ENCODE measurements around the gene BRD7. TPM values are rescaled to one million over a fixed set of nuclear protein-coding genes. Genes with fewer than 3 reads are reported as not detected.
A peak's percentile ranks its signal among the peaks of the same experiment; 100 is the strongest.
"Not testable (repeated sequence)": the region's sequence is repeated elsewhere in the genome, so short reads cannot be mapped to it uniquely, and the experiment has no call there.

Gene BRD7
- total RNA-seq, 2 experiments from 2014 or later: 96.7 to 101 TPM

DNA sequence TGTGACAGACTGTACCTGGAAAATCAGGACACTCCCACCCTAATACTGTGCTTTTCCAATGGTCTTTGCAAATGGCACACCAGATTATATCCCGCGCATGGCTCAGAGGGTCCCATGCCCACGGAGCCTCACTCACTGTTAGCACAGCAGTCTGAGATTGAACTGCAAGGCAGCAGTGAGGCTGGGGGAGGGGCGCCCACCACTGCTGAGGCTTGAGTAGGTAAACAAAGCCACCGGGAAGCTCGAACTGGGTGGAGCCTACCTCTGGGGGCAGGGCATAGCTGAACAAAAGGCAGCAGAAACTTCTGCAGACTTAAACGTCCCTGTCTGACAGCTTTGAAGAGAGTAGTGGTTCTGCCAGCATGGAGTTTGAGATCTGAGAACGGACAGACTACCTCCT, 25.2 kb downstream of the BRD7 start:
- peaks cover 54% of the 10 kb centered on the region for H3K36me3 Mint-ChIP-seq (ENCODE audit: low read depth)
- intact Hi-C loops (cut with micrococcal nuclease); DNase-seq; H3K4me3 Mint-ChIP-seq; H3K27me3 Mint-ChIP-seq (ENCODE audit: low read depth); H3K9me3 Mint-ChIP-seq; H3K27ac Mint-ChIP-seq: not testable (repeated sequence)
- H3K4me1 Mint-ChIP-seq (ENCODE audit: low read depth): peaks cover 22% of the 10 kb centered on the region
- CTCF ChIA-PET: interaction anchor here (0.9 to 1.7 kb wide), 3 partner anchors 11 to 16 kb away, joined by 3 to 11 read pairs (median 5); no protein-coding TSS in a partner anchor

DNA sequence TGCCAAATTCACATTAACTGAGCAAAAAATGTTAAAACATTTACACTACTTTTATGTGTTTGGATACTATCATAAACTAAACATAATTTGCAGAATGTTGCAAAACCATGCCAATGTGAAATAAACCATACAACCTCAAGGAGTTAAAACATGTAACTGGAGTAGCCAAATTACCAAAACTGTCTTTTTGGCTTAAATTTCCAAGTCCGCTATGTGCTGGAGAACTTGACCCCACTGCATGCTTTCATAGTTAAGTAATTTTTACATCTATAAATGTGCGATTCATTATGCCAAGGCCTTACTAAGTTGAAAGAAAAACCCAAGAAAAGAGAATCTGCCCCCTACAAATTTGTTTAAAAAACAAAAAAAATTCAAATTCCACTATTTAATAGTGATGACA, 28.2 kb downstream of the BRD7 start:
- Mint-ChIP-seq H3K27ac (no peak overlapping the region), H3K9me3 (no peaks in the 10 kb centered on the region), H3K27me3 (ENCODE audit: low read depth) (no peaks in the 10 kb centered on the region), H3K36me3 (ENCODE audit: low read depth) (peaks cover 39% of the 10 kb centered on the region), H3K4me3 (no peak overlapping the region), H3K4me1 (ENCODE audit: low read depth) (peaks cover 41% of the 10 kb centered on the region)
- DNase-seq: no peak
- CTCF ChIA-PET: interaction anchor here (0.6 to 1.9 kb wide), 2 partner anchors 9 to 15 kb away, joined by 3 to 16 read pairs; no protein-coding TSS in a partner anchor
- intact Hi-C loops (cut with micrococcal nuclease): no loop called here

DNA sequence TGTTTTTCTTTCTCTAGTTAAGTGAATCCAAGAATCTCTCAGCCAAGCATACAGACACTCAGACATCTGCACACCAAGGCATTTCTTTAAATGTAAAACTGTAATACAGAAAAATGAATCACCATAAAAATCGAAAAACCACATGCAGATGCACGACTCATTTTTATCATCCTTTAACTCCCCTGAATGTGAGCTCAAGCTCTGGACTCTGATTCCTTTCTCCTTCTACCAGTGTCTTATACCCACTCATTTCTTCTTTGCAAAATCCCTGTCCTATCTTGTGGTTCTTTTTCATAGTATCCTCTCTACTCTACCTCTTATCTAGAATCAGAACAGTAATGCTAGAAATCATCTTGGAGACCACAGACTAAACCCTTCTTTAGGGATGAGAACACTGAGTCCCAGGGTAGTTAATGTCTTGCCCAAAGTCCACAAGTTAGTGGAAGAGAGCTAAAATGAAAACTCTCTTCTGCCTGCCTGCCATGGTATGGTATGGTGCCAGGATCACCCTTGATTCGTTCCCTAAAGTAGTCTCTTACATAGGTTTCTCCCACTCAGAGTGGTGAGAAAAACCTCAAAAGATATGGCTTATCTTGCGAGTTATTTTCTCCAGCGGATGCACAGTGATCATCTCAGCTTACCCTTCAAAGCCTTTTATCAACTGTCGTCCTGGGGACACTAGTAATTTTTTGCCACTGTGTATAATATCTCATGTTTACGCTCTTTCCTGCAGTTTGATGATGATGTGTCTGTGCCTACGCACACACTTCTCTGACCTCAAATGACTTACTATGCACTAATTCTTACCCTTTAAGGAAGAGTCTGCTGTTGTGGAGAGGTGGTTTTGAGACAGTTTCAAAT, 30.2 kb downstream of the BRD7 start:
- Mint-ChIP-seq H3K4me1 (ENCODE audit: low read depth) (peaks cover 57% of the 10 kb centered on the region), H3K9me3 (no peaks in the 10 kb centered on the region), H3K27ac (peak overlapping the region; percentile 92), H3K4me3 (peak overlapping the region; percentile 36), H3K27me3 (ENCODE audit: low read depth) (no peaks in the 10 kb centered on the region), H3K36me3 (ENCODE audit: low read depth) (peaks cover 28% of the 10 kb centered on the region)
- intact Hi-C loops (cut with micrococcal nuclease): loop anchor here (1.0 to 10.0 kb wide), 10 partner anchors 13 to 1974 kb away; partner anchors contain the start of genes BRD7 and HEATR3
- CTCF ChIA-PET: interaction anchor here (0.8 to 3.5 kb wide), 9 partner anchors 11 to 468 kb away, joined by 3 to 29 read pairs (median 4); partner anchors contain the start of gene CNEP1R1
- peak; percentile 58 for DNase-seq

DNA sequence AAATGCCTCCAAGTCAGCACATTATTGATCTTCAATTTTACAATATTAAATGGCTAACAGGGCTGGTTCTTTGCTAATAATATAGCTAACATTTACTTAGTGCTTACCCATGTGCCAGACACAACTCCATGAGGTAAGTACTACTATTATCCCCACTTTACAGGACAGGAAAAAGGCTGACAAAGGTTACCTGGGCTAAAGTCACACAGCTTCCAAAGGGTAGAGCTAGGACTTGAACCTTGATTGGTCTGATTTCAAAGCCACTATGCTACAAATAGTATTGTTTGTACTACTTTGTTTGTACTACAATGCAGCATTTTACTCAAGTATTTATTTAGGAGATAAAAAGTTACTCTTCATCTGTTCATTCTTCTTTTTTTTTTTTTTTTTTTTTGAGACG, 31.9 kb downstream of the BRD7 start:
- H3K9me3 Mint-ChIP-seq: no peaks in the 10 kb centered on the region
- H3K4me1 Mint-ChIP-seq (ENCODE audit: low read depth): peaks cover 62% of the 10 kb centered on the region
- peaks cover 33% of the 10 kb centered on the region for H3K36me3 Mint-ChIP-seq (ENCODE audit: low read depth)

DNA sequence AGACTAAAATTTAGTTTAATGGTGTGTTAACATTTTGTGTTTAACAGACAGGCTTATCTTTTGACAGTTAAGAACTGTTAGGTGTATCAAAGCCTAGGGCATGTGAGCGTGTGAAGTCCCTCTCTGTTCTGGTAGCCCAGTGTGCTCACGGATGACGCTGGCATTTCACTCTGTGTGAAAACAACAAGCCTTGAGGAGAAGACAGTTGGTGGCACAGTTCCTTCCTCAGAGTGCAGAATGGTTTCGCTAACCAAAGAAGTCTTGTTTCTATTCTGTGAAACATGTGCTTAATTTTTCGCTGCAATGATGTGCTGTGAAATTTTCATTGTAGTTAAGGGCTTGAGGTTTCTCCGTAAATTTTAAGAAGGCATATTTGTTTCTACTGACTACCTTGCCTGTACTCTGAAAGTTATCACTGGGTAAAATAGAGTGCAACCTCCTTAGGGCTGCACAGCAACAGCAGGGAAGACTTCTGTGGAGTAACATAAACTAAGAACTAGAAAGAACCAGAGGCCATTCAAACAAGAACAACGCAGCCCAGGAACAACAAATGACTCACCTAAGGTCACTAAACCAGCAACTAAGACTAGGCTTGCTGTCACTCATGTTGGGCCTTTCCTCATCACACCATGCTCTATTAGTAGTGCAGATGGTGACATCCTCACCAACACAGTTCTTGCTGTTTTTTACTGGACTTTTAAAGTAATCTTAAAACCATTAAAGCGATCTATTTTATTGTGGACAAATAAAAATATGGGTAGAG, 33.4 kb downstream of the BRD7 start:
- no peaks in the 10 kb centered on the region for H3K9me3 Mint-ChIP-seq
- H3K27me3 Mint-ChIP-seq (ENCODE audit: low read depth): no peaks in the 10 kb centered on the region
- H3K27ac Mint-ChIP-seq: peak overlapping the region; percentile 96
- H3K4me3 Mint-ChIP-seq: peak overlapping the region; percentile 44
- intact Hi-C loops (cut with micrococcal nuclease): loop anchor here (1.0 to 10.0 kb wide), 5 partner anchors 8 to 1971 kb away; partner anchors contain the start of gene HEATR3
- peaks cover 66% of the 10 kb centered on the region for H3K4me1 Mint-ChIP-seq (ENCODE audit: low read depth)
- DNase-seq: peak; percentile 73
- CTCF ChIA-PET: no interaction called here
- peaks cover 32% of the 10 kb centered on the region for H3K36me3 Mint-ChIP-seq (ENCODE audit: low read depth)

More for the DNA sequence above, 31.9 kb downstream of the BRD7 start:
- CTCF ChIA-PET: interaction anchor here (0.7 to 3.5 kb wide), 4 partner anchors 9 to 326 kb away, joined by 3 to 29 read pairs (median 4); no protein-coding TSS in a partner anchor
- H3K27me3 Mint-ChIP-seq (ENCODE audit: low read depth): no peaks in the 10 kb centered on the region
- intact Hi-C loops (cut with micrococcal nuclease): loop anchor here (5.0 to 10.0 kb wide), 2 partner anchors 270 to 1972 kb away; partner anchors contain the start of gene HEATR3
- DNase-seq: no peak
- no peak overlapping the region for H3K4me3 Mint-ChIP-seq
- H3K27ac Mint-ChIP-seq: peak overlapping the region; percentile 89

DNA sequence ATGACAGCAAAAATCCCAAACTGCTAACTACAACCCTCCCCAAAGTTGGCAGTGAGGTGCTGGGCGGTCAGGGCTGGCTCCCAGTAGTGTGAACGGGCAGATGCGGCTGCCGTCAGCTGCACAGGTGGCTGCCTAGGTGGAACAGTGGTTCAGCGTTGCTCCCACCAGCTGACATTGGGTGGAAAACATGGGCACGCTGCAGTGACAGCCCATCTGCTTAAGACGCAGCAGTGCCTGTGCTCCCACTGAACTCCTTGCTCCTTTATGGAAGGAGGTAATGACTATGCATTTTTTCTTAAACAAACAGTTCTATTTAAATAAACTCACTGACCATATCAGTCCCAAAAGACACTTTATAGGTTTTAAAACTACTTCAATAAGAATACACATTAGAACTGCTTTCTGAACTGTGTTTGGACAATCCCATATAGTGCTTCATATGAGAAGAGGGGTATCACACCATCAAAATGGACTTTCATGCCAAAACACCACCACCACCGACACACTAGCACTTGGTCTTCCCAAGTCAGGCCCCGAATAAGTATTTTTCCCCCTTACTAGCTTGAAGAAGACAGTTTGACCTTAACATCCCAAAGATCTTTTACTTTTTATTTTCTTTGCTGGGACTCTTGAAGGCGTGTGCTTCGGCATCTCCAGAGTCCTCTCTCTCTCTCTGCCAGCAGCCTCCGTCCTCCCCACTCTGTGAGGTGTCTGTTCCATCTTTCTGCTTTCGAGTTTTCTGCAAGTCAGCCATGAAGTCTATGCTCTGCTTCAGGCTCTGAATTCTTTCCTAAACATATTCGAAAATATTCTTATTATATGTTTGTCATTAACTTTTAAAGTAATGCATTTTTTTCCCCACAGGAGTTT, 34.4 kb downstream of the BRD7 start:
- Mint-ChIP-seq H3K9me3 (no peaks in the 10 kb centered on the region), H3K4me1 (ENCODE audit: low read depth) (peaks cover 71% of the 10 kb centered on the region), H3K27me3 (ENCODE audit: low read depth) (no peaks in the 10 kb centered on the region), H3K36me3 (ENCODE audit: low read depth) (peaks cover 39% of the 10 kb centered on the region), H3K4me3 (no peak overlapping the region), H3K27ac (peak overlapping the region; percentile 96)
- intact Hi-C loops (cut with micrococcal nuclease): loop anchor here (10.0 kb wide), 1 partner anchor 1970 kb away; no protein-coding TSS in a partner anchor
- DNase-seq: no peak
- CTCF ChIA-PET: no interaction called here

DNA sequence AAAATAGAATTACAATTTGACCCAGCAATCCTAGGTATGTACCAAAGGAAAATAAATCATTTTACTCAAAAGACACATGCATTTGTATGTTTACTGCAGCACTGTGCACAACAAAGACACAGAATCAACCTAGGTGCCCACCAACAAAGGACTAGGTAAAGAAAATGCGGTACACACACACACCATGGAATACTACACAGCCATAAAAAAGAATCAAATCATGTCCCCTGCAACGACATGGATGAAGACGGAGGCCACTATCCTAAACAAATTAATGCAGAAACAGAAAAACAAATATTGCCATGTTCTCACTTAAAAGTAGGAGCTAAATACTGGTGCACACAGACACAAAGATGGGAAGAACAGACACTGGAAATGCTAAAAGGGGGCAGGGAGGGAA, 36.2 kb downstream of the BRD7 start:
- Mint-ChIP-seq H3K4me1 (ENCODE audit: low read depth) (peaks cover 64% of the 10 kb centered on the region), H3K9me3 (no peaks in the 10 kb centered on the region), H3K36me3 (ENCODE audit: low read depth) (peaks cover 39% of the 10 kb centered on the region), H3K27me3 (ENCODE audit: low read depth) (no peaks in the 10 kb centered on the region), H3K4me3 (no peak overlapping the region), H3K27ac (no peak overlapping the region)
- intact Hi-C loops (cut with micrococcal nuclease): loop anchor here (10.0 kb wide), 1 partner anchor 1968 kb away; no protein-coding TSS in a partner anchor
- no peak for DNase-seq
- CTCF ChIA-PET: interaction anchor here (0.7 kb wide), 1 partner anchor 544 kb away, joined by 4 read pairs; no protein-coding TSS in a partner anchor

DNA sequence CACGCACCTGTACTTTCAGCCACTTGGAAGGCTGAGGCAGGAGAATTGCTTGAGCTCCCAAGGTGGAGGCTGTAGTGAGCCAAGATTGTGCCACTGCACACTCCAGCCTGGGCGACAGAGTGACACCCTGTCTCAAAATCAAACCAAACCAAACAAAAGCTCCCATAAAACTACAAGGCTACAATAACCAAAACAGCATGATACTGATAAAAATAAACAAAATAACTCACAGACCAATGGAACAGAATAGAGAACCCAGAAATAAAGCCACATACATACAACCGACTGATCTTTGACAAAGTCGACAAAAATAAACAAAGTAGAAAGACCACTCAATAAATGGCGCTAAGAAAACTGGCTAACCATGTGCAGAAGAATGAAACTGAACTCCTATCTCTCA, 37.2 kb downstream of the BRD7 start:
- CTCF ChIA-PET: no interaction called here
- Mint-ChIP-seq H3K27ac (no peak overlapping the region), H3K4me3 (no peak overlapping the region), H3K36me3 (ENCODE audit: low read depth) (peaks cover 37% of the 10 kb centered on the region), H3K4me1 (ENCODE audit: low read depth) (peaks cover 63% of the 10 kb centered on the region), H3K9me3 (no peaks in the 10 kb centered on the region), H3K27me3 (ENCODE audit: low read depth) (no peaks in the 10 kb centered on the region)
- intact Hi-C loops (cut with micrococcal nuclease): loop anchor here (10.0 kb wide), 1 partner anchor 1967 kb away; no protein-coding TSS in a partner anchor
- DNase-seq: no peak

DNA sequence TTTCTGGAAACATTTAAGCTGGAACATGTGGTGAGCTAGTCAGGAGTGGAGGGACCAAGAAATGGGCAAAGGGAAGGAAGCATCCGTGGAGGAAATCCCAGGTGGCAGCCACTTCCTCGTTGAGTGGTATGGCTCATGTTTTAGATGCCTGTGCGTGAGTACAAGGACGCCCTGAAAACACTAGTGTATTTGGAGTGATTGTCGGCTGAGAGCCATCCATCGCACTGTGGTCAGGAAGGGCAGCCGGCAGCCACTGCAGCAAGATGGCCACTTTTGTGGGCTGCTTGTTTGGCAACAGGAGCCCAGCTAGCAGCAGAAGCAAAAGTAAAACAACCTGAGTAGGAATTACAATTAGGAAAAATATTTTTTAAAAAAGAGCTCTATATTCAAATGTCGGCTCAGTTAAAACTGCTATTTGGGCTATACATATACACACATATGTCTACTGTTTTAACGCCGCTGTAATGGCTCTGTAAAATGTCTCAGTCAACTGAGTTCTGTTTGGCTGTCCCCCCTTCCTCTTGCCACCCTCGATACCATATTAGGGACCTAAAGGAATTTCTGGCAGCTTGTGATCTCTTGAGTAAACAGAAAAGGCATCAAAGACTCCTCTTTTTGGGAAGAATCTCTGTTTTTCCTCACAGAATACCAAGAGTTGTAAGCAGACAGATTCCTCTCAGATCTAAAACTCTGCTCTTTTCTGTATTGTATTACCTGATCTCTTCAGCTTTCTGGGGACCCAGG, 39.2 kb downstream of the BRD7 start:
- H3K4me1 Mint-ChIP-seq (ENCODE audit: low read depth): peaks cover 50% of the 10 kb centered on the region
- no peak for DNase-seq
- intact Hi-C loops (cut with micrococcal nuclease): loop anchor here (5.0 to 10.0 kb wide), 2 partner anchors 218 to 1965 kb away; partner anchors contain the start of gene NKD1
- H3K4me3 Mint-ChIP-seq: no peak overlapping the region
- H3K27ac Mint-ChIP-seq: peak overlapping the region; percentile 72
- H3K36me3 Mint-ChIP-seq (ENCODE audit: low read depth): peaks cover 35% of the 10 kb centered on the region
- H3K27me3 Mint-ChIP-seq (ENCODE audit: low read depth): no peaks in the 10 kb centered on the region
- CTCF ChIA-PET: interaction anchor here (0.6 to 9.5 kb wide), 13 partner anchors 8 to 338 kb away, joined by 3 to 149 read pairs (median 3); partner anchors contain the start of gene CNEP1R1
- H3K9me3 Mint-ChIP-seq: no peaks in the 10 kb centered on the region

DNA sequence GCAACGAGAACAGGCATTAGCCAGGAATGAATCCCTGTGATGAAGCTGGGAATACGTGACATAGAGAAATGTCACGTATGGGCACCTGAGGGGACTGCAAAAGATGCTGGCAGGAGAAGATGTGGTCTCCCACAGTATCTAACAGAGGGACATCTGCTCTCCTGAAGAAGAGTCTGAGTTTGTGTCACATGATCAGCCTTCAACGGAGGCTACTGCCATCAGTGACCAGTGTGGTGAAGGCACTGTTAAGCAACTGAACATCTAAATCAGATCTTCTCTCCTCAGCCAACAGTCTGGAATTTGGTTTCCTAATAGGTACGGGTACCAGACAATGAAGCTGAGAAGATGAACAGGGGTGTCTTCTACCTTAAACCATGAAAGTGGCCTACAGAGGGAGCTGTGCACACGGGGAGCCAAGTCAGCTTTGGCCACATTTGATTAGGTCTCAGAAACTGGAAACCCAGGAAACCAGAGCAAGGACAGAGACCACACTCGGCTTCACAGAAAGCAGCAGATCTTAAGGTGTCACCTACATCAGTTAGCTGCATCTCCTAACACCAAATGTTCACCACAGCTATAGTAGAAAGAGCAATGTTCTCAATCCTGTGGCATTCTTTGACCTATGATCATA, 41.8 kb downstream of the BRD7 start:
- intact Hi-C loops (cut with micrococcal nuclease): loop anchor here (1.0 to 5.0 kb wide), 9 partner anchors 8 to 479 kb away; partner anchors contain the start of gene NKD1
- Mint-ChIP-seq H3K4me1 (ENCODE audit: low read depth) (peaks cover 56% of the 10 kb centered on the region), H3K27ac (peak overlapping the region; percentile 50), H3K4me3 (no peak overlapping the region), H3K27me3 (ENCODE audit: low read depth) (no peaks in the 10 kb centered on the region), H3K36me3 (ENCODE audit: low read depth) (peaks cover 29% of the 10 kb centered on the region), H3K9me3 (no peaks in the 10 kb centered on the region)
- peak; percentile 81 for DNase-seq
- CTCF ChIA-PET: interaction anchor here (0.6 to 9.5 kb wide), 40 partner anchors 9 to 479 kb away, joined by 3 to 149 read pairs (median 4); partner anchors contain the start of gene CNEP1R1
